GM18861 (cell line): ENCODE data around the gene SNX13.

ENCODE experiments used
- ATAC-seq: cut with Tn5 transposase; IDR thresholded peaks from one replicate; pipeline ENCODE4 v1.9.1; 2021; ENCODE audit not compliant: unreplicated experiment

The SNX13 gene, protein sequence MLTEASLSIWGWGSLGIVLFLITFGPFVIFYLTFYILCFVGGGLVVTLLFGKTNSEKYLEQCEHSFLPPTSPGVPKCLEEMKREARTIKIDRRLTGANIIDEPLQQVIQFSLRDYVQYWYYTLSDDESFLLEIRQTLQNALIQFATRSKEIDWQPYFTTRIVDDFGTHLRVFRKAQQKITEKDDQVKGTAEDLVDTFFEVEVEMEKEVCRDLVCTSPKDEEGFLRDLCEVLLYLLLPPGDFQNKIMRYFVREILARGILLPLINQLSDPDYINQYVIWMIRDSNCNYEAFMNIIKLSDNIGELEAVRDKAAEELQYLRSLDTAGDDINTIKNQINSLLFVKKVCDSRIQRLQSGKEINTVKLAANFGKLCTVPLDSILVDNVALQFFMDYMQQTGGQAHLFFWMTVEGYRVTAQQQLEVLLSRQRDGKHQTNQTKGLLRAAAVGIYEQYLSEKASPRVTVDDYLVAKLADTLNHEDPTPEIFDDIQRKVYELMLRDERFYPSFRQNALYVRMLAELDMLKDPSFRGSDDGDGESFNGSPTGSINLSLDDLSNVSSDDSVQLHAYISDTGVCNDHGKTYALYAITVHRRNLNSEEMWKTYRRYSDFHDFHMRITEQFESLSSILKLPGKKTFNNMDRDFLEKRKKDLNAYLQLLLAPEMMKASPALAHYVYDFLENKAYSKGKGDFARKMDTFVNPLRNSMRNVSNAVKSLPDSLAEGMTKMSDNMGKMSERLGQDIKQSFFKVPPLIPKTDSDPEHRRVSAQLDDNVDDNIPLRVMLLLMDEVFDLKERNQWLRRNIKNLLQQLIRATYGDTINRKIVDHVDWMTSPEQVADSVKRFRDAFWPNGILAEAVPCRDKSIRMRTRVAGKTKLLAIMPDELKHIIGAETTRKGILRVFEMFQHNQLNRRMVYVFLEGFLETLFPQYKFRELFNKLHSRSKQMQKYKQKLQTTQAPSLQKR

DNA sequence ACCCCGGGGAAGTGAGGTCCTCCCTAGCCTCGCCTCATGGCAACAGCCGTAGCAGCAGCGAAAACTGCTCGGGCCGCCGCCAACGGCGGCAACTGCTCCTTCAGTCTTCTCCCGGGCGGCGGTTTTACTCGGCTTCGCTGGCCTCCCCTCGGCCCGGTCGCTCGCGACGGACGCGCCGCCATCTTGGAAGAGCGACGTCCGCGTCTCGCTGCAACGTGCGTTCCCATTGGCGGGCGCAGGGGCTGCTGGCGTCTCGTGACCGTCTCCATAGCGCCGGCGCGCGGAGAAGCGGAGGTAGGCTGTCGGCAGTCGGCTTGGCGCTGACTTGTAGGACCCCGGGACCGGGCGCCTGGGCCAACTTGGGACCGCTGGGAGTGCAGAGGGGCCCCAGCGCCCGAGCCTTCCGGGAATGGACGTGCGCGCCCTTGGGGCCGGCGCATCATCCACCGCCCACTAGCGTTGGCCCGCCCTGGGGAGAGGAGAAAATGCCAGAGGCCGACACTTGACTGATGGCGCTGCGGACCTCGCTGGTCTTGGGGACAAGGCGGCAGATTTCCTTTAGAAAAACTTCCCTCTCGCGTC is at the start of gene SNX13:
SNX13 (minus strand) TSS at position 193 of the 582 bp plus-strand sequence. CDS start 199 bp downstream, outside the sequence.
- peak; percentile 84 for ATAC-seq

DNA sequence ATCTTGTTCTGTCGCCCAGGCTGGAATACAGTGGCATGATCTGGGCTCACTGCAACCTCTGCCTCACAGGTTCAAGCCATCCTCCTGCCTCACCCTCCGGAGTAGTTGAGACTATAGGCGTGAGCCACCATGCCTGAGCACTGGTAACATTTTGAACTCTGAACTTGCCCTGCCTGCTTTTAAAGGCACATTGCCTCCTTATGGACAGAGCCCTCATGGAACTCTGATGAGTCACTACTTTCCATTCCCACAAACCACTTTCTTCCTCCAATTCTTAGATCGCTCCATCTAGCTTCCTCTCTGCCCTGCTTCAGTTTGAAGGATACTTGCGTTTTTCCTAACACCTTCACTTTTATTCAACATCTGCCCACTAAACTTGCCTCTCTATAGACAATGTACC is 49.3 kb upstream of the SNX13 start:
- ATAC-seq, result no peak

DNA sequence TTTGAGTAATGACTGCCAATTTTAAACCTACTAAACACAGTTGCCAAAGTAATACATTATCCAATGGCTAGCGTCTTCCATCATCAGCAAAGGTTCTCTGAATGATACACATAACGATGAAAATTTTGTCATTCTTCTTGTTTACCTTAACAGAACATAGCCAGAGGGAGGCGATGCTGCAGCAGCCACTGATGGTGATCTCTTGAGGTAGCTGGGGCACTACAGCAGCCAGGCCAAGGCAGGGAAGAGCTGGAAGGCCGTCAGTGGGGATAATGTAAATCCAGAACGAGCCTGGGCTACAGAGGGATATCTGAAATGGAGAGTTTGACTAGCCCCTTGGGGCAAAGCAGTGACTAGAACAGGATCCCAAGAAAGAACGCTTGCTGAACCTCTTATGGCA is 48.6 kb upstream of the SNX13 start:
- ATAC-seq, result no peak

DNA sequence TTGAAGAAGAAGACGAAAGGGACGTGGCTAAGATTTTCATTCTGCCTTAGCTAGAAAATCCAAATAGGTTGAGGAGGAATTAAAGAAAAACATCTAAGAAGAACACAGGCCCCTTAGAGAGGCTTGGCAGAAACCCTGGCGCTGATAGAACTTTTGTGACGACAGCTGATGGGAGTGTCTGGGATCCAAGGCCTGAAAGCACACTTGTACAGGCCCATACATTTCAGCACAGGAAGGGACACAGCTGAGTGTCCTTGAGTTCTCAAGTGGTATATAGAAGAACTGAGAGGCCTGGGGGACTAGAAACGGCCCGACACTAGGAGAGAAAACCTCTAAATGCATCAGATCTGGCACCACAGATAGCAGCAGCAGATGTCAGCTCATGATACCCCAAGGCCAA is 47.8 kb upstream of the SNX13 start:
- no peak for ATAC-seq

DNA sequence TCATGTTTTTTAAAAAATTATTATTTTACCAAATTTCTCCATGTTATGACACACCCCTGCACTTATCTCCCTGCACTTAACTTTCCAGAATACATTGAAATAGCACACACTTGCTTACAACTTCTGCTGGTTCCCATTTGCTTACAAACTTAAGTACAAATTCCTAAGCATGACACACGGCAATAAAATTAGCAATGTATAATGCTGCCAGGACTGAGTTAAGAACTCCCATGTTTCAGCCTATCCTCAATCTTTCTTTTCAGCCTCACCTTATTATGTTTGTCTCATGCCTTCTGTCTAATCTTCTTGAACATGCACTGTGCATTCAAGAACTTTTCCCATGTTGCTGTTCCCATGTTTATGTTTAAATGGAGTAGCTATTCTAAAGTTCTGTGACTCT is 46.6 kb upstream of the SNX13 start:
- ATAC-seq, result no peak

DNA sequence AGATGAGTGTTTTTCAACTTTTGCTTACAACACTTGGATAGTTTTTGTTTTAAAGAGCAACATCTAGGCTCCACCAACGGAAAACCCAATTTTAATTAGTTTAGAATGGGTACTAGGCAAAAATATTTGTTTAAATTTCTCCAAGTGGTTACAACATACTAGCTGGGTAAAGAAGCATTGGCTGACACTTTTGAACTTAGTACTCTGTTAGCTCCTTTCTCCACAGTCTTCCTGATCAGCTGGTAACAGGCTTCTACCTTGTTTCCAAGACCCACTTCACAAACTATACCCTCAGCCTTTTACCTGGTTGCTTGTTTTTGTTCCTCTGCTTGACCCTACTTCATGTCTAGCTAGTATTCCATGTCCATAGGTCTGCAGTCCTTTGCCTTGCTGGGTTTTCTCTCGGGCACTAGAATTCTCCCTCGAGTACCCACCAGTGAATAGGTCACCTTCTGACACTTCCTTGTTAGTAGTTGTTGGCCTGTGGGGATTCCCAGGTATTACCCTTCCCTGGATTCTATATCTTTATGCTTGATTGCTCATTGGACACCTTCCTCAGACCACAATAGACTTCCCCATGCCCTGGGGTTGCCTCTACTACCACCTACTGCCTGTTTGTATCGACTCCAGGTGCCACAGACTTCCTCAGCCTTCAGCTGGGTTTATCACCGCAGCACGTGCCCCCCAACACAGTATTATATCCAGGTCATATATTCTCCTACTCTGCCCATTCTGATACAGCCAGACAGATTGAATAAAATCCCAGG is 45.4 kb upstream of the SNX13 start:
- ATAC-seq, result no peak

DNA sequence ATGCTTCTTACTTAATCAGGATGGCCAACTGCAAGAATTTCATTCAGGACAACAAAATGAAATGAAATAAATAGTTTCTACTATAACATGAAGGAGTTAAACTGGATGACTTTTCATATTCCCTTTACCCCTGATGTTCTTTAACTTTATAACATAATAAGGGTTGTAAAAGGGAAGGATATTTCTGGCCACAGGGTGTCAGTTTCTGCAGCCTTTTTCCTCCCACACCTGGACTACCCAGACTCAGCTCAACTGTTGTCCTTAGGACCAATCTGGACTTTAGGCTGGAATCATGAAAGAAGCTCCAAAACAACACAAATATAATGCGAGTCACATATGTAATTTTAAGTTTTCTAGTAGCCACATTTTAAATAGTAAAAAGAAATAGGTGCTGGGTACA is 44.0 kb upstream of the SNX13 start:
- no peak for ATAC-seq

DNA sequence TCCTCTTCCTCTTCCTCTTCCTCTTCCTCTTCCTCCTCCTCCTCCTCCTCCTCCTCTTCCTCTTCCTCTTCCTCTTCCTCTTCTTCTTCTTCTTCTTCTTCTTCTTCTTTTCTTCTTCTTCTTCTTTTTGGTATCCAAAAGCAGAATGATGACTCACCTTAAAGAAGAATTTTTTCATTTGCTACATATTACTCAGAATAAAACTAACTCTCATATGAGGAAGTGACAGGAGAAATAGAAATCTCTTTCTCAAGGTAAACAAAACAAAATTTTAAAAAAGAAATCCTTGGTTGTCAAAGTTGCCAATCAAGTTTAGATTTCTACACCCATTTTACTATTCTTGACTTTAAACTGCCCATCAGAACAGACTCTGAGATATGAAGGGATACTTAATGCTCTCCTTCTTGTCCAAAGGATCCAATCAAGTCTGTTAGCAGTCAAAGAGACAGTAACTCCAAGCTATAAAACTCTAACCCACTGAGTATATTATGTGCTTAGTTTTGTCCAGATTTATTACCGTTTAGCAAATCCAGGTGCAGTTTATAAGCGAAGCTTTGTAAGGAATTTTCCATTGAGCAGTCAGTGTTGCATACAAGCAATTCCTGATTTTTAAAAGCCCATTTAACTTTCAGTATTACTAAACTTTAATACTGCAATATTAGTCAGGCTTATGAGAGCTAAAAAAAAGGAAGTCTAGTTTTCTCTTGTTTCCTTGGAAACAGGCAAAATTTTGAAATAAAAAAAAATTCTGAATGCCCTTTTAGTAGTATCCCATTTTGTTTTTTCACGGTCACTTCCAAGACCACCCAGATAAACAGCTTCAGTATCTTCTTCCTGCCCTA is 43.1 kb upstream of the SNX13 start:
- ATAC-seq, result no peak

DNA sequence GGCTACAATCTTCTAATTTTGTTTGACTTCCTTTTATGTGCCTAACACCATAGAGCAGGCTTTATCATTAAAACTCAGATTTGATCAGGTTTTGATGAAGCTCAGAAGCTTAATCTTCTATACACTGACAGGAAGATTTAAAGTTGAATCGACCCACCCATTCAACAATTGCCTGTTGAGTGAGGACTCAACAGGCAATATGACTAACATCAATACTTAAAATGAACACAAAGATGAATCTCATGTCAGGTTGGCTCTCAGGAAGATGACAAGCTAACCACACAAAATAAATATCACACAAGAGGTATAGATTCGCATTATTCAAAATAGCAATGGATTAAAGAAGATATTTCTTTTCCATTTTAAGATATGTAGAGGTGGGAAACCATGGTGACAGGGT is 36.7 kb upstream of the SNX13 start:
- no peak for ATAC-seq

DNA sequence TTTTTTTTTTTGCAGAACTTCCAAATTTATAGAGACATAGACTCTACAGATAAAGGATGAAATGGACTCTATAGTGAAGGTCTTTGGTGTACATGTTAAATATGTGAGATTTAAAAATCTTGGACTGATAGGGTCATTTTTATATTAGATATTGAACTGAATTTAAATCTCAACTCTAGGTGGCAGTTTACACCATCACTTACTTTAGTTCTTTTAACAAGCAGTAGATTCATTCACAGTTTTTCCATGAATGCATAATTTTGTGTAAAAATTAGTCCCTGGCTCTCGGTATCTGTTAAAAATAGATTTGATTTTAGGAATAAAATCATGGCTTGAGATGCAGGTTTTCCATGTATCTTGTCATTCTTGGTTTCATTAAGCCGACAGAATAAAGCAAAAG is 31.1 kb upstream of the SNX13 start:
- no peak for ATAC-seq

DNA sequence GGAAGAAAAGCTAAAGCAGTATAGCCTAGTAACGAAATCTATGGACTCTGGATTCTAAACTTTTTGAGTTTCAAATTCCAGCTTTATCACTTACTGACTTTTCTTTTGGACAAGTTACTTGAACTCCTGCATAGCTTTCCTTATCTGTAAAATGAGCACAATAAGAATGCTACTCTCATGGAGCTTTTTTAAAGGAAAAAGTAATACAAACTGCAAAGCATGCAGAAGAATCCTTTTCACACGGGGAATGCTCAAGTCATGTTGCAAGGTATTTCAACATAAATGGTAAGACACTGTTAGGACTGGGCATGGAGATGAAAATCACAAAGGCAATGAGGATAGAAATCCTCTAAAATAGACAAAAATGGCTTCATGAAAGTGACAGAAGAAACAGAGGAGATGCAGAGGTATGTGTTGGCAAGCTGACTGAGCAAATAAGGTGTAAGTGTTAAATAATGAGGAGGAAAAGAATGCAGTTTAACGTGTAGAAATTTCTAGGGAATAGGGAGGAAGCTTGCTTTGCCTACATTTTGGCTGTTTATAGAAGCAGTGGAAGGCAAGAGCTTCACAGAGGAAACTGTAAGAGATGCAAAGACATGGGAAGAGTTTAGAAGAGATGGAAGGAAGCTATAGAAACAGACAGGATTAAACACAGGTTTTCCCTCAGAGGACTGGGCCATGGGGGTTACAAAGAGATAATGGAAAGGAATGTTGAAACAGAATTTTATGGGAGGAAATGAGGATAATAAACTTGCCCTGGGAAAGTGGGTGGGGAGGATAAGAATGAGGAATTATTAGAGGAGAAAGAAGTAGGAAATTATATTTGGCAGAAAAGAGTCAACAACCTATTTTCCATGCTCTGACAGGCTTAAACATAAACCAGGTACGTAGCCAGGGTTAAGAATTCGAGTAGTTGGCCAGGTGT is 28.8 kb upstream of the SNX13 start:
- no peak for ATAC-seq

DNA sequence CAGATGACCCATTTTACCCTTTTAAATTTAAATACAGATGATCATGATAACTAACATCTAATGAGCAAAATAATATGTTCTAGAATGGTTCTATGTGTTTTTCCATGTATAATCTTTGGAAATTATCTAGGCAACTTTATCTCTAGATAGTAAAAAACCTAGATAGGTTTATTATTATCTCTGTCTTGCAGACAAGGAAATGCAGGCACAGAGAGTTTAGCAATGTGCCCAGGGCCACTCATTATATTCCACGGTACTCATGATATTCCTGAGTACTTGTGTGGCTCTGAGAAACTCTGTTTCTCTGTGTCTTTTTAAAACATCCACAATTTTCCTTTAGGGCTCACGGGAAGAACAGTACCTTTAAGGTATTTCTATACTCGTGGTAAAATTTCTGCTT is 26.4 kb upstream of the SNX13 start:
- no peak for ATAC-seq

DNA sequence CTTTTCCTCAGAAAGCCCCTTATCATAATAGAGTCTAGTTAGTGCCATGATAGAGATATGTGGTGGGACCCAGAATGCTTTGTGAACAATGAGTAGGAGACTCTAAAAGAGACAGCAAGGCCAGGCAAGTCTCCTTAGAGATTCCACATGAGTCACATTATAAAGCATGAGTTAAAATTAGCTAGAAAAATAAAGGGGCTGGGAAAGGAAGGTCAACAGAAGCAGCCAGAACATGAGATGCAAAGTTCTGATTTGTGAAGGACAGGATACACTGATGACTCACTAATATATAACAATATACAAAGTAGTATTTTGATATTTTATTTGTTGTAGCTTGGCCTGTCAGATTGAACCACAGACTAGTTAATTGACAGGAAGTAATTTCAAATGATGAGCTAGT is 25.3 kb upstream of the SNX13 start:
- ATAC-seq, result no peak

DNA sequence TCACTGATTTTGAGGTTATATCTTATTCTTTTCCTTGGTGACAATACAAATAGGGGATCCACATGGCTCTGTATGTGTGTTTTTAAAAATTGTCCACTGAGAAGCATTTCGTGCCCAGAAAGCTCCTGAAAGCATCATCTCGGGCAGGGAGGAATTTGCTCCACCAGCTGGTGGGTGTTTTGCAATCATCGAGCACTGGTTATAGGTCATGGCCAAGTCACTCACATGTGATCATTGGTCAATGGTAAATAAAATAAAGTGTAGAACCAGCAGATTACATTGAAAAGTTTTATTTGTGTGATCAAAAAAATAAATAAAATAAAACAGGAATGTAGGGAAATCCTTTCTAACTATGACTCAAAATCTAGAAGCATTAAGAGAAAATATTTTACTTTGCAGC is 23.0 kb upstream of the SNX13 start:
- ATAC-seq, result no peak

DNA sequence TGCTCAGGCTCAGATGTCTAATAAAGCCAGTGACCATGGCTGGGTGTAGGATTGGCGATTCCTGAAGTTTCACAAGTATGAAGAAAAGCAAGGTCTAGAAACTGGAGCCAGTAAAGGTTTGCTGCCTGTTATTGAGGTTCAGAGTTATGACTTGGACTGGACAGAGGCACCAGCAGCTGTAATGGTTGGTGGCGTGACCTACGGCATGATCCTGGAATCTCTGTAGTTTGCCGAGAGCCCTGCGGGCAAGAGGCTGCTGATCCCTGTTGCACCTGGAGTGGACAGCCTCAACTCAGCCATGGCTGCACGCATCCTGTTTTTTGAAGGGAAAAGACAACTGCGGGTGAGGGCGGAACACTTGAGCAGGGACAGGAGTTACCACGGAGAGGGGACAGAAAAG is 22.4 kb upstream of the SNX13 start:
- ATAC-seq, result no peak

DNA sequence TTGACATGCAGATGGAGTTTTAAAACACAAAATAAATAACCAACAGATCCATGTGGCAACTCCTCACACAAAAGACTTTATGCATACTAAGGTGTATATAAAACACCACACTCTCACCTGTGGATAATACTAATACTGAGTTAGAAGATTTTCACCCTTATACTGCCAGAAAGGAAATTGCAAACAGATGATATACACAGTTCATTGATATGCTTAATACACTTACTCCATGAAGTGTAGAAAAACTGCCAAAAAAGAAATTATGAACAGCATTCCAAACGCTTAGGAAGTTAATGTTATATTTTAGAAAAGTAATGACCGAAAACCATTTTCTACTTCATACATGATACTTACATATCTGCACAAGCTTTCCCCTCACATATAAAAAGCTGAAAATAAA is 17.6 kb upstream of the SNX13 start:
- no peak for ATAC-seq

DNA sequence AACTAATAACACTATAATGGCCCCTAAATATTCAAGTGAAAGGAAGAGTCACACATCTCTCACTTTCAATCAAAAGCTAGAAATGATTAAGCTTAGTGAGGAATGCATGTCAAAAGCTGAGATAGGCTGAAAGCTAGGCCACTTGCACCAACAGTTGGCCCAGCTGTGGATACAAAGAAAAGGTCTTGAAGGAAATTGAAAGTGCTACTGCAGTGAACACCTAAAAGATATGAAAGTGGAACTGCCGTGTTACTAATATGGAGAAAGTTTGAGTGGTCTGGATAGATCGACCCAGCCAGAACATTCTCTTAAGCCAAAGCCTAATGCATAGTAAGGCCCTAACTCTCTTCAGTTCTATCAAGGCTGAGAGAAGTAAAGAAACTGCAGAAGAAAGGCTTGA is 12.1 kb upstream of the SNX13 start:
- peak; percentile 100 for ATAC-seq

DNA sequence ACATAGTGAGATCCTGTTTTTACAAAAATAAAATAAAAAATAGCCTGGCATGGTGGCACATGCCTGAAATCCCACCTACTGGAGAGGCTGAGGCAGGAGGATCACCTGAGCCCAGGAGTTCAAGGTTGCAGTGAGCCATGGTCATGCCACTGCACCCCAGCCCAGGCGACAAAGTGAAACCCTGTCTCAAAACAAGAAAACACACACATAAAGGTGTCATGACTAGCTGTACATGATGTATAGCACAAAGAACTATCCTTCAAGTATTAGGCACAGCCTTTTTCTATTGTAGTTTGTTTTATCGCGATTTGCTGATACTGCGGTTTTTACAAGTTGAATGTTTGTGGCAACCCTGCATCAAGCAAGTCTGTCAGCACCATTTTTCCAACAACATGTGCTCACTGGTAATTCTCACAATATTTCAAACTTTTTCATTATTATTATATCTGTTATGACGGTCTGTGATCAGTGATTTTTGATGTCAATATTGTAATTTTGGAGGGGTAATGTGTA is 11.5 kb upstream of the SNX13 start:
- no peak for ATAC-seq
